ENCODE measurements around the gene PDS5B.
"Not testable (repeated sequence)": the region's sequence is repeated elsewhere in the genome, so short reads cannot be mapped to it uniquely, and the experiment has no call there.

The PDS5B gene

DNA sequence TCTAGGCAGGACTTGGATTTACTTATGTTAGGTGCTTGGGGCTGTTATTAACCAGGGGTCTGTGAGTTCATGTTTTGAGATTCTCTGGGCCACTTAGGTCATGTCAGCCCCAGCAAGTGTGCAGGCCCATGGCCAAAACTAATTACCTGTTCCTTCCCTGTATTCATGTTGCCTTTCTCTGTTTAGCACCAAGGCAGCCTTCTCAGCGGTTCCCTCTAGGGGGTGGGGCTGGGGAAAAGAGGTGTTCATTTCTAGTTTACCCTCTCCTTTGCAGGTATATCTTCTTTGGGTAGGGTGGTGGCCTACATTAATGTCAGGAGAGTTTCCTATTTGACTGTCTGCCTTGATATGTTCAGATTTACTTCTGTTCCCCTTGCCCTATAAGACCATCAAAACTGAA lies 61.7 kb downstream of the PDS5B start:
- DNase-seq (ENCODE audit: low read depth) = no peak

DNA sequence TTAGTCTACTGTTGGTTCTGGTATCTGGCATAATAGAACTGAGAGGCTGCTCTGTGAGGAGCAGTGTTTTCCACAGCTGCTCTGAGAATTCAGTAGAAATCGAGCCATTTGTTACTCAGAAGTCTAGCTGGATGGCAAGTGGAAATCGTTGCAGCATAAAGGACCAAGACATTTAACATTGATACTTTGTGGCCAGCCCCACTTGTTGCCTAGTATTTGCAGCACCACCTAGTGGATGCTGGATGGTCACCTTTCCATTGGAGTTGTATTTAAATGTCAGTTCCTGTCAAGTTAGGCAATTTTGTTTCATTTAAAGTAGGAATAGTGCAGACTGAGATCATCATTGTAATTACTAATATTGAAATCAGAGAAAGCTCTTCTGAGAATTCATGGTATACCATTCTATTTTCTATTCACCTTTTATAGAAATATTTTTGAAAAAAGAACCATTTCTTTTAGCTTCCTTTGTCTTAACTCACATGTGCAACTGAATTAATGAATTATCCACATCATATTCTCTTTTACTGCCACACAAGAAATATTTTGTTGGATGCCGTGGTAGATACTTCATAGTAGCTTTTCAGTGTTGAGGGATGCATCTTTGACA lies 64.6 kb downstream of the PDS5B start:
- peak; percentile 36 for DNase-seq (ENCODE audit: low read depth)

DNA sequence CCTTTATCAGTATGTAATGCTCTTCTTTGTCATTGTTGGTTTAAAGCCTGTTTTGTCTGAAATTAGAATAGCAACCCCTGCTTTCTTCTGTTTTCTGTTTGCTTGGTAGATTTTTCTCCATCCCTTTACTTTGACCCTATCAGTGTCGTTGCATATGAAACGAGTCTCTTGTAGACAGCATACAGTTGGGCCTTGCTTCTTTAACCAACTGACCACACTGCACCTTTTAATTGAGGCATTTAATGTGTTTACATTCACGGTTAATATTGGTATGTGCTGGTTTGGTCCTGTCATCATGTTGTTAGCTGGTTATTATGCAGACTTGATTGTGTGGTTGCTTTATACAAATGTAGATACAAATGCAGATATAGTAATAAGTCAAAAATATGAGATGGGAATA lies 71.1 kb downstream of the PDS5B start:
- no peak for DNase-seq (ENCODE audit: low read depth)

DNA sequence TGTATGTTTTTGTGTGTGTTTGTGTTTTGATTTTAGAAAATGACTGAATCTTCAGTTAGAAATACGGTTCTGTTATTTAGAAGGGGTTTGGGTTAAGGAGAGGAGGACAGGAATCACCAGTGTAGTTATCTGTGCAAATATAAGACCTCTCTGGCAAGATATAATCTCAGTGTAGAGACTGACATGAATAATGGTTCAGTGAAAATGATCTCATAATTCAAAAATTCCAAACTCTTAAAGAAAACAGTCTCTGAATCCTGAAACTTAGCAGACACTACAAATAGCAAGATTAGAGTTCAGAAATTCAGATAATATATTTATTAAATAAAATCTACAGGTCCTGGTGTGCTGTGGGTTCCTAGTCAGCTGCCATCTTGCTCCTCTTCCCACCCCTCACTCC lies 73.5 kb downstream of the PDS5B start:
- no peak for DNase-seq (ENCODE audit: low read depth)

DNA sequence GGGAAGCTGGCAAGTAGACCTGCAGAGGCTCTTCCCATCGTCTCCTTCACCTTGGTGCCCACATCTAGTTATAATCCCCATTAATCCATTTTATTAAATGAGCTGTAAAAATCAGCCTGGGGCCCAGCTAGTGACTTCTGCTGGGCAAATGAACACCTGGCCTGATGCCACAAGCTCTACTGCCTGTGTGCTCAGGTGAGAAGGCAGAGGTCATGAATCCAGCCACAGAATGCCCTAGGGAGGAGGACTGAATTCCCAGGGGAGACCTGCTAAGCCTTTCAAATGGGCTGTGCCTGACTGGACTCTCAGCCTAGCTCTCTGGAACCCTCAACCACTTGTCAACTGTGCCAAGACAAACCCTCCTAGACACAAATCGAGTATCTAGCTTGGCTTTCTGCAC lies 74.0 kb downstream of the PDS5B start:
- no peak for DNase-seq (ENCODE audit: low read depth)

DNA sequence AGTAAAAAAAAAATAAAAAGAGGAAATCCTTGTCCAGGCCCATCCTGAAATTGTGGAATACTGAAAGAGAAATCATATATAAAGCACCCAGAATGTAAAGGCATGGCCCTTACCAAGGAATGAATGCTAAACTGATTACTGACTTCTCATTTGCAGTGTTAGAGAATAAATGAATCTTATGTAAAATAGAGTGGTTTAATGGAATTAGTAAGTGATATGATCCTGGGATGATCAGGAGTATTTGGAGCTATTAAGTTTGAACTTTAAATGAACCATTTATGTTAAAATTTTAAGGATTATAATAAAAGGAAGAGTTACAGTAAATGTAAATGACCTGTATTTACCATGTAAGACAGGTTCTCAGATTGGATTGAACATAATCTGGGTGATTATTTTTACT lies 75.4 kb downstream of the PDS5B start:
- DNase-seq (ENCODE audit: low read depth) = no peak

DNA sequence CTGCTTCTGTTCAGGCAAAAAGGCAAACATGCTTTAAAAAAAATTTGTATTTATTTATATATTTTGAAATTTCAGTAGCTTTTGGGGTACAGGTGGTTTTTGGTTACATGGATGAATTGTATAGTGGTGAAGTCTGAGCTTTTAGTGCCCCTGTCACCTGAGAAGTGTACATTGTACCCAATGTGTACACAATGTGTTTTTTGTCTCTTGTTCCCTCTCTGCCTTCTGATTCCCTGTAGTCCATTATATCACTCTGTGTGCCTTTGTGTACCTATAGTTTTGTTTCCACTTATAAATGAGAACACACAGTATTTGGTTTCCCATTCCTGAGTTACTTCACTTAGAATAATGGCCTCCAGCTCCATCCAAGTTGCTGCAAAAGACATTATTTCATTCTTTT lies 77.4 kb downstream of the PDS5B start:
- DNase-seq (ENCODE audit: low read depth) = no peak

DNA sequence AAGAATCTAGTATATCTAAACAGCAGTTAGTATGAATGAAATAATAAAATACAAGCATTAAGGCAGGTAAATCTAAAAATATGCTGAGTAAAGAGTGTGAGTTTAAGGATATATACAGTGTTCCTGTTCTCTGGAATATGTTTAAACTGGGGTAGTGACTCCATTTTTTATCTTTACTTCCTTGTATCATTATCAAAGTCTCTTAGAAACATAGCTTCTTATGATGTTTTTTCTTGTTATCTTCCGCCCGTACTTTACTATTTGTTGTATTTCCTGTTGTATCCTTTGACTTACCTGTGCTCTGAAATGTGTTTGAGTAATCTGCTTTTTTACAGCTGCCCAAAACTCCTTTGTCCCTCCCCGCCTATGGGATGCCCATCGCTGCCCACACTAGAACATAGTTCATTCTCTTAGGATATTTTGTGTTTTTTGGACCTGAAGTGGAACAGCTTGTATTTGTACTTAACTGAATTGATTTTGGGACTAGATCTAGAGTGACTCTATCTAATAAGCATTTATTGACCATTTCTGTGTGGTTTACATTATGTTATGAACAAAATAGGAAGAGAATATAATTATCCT lies 80.8 kb downstream of the PDS5B start:
- DNase-seq (ENCODE audit: low read depth) = no peak

DNA sequence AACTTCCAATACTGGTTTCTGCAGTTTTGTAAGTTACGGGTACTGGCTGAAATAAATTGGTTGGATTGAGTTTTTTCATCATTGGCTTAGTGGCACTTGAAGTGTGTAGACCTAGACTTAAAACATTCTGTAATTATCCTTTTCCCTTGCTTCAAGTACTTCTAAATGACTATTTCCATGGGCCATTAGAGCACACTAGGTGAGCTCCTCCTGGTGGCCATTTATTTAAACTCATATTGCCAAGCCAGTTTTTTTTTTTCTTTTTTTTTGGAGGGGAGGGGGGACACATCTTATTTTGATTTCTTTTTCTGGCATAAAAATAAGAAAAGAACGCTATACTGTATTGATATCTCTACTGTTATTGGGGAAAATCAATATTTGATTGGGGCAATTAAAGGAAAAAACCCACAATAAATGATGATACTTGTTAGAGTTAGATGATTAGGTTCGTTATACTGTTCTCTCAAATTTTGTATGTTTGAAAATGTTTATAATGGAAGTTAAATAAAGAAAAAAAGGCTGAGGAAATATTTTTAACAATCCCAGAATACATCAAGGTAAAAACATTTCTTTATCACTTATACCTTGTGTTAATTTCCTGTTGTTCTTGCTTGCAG lies 82.9 kb downstream of the PDS5B start:
- DNase-seq (ENCODE audit: low read depth) = no peak

DNA sequence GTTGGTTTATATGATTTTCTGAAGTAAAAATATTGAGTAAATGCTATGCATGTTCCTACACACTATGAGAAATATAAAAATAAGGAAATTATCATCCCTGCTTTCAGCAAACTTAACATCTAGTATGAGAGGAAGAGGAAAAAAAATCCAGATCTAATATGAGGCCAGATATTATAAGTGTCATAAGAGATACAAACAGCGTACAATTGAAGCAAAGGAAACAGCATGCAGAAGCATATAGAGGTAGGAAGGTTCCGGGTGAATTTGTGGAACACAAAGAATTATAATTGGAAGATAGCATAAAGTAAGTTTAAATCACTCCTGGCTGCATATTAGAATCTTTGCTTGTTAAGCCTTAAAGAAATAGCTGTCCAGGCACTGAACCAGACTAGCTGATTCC lies 88.3 kb downstream of the PDS5B start:
- DNase-seq (ENCODE audit: low read depth) = no peak

DNA sequence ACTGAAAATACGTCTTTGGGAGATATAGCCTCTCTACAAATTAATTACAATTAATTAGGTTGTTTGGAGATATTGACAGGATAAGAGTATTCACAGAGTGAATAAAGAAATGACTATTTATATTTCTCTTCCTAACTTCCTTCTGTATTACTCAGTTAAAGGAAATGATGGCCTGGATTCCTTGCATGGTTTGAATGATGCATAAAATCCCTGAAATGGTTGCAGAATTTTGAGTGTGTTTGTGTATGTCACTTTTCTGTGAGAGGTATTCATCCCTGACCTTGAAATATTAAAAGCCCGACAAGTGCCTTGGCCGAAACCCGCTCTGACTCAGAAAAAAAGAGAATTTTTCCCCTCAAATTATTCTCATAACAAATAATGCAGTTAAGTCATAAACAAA lies 90.0 kb downstream of the PDS5B start:
- DNase-seq (ENCODE audit: low read depth) = no peak

DNA sequence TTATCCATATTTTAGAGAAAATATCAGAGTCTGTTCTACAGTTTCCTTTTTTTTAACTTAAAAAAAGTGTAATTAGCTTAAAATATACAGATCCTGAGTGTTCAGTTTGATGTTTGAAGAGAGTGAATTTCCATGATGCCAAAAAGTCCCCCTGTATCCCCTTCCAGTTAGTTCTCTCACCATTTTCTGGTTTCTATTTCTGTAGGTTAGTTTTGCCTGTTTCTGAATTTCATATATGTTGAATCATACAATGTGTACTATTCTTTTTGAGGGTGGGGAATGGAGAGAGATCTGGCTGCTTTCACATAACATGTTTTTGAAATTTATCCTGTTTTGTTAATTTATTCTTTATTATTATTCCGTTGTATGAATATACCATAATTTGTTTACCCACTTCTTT lies 95.9 kb downstream of the PDS5B start:
- no peak for DNase-seq (ENCODE audit: low read depth)

DNA sequence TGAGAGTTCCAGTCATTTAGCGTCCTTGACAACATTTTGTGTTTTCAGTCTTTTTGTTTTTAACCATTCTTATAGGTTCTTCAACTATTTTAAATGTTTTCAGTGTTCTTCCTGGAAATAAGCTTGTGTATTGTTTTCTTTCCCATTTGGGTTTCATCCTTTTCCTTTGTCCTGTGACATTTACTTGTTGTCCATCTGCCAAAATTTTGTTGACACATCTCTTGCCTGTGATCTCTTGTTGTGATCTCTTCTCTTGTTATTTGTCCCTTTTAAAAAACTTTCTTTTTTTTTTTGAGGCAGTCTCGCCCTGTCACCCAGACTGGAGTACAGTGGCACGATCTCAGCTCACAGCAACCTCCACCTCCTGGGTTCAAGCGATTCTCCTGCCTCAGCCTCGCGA lies 96.5 kb downstream of the PDS5B start:
- DNase-seq (ENCODE audit: low read depth) = no peak

DNA sequence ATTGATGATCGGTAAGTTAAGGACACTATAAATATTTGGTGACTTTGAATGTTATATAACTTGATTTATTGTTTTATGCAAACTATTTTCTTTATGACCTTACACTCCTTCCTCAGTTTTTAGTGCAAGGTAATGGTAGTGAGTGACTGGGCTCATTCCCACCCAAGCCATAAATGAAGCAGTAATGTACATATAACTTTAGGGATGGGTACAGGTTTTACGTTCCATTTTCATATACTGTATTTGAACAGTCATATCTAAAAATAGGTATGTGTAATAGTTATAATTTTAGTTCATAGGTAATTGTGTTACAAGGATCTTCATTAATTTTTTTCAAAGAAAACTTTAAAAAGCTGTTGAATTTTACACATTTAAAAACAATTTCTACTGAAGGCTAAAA lies 101.0 kb downstream of the PDS5B start:
- no peak for DNase-seq (ENCODE audit: low read depth)

DNA sequence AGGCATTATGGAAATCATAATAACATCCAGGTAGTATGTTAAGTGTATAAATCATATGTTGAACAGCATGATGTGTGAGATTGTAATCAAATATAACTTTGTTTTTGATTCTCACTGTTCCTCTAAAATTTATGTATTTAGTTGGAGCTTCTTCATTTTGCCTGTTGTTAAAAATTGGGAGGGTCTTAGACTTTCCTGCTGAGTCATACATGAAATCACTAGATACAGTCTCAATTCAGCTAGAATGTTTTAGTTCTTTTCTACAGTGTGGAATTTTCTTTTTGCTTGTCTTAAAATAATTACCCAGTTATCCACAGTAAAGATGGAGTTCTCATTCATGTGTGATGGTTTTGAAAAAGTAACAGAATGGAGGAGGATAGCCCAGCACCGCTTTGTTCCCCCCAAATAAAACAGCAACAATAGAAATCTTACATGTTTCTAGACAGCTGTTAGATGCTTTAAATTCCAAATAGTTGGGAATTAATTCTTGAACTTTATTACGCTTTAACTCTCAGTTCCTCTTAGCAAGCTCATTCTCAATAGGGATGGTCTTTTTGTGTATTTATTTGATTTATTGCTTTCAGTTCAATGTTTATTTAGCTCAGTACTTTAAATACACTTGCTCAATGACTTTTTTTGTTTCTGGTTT lies 109.5 kb downstream of the PDS5B start:
- DNase-seq (ENCODE audit: low read depth) = no peak

DNA sequence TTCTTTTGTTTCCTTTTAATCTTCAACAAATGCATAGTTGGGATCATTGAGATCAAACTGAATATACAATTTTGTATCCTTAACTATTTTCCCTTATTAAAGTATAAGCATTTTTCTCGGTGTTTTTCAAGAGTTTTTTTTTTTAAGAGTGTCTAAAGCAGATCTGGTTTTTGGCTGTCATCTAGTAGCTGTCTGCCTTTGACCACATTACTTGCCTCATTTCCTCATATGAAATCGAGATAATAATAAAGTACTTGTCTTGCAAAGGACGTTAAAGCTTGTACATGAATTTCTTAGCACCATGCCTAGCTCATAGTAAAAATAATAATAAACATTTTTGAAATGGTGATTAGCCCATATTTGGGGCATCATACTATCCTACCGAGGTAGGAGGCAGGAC lies 121.2 kb downstream of the PDS5B start:
- DNase-seq (ENCODE audit: low read depth) = no peak

DNA sequence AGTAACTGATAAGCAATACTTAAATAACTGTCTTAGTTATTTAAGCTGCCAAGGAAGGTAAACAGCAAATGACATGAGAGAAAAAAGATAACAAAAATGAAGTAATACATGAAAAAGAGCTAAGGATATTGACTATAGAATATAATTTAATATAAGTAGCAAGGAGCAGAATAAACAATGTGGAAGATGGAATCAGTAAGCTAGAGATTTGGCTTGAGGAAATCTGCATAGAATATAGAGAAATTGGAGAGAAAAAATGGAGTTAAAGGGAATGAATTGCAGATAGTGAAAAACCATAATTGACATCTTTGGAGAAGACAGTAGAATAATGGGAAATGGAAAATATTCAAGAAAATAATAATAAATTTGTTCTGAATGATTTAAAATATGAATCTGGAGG lies 127.1 kb downstream of the PDS5B start:
- no peak for DNase-seq (ENCODE audit: low read depth)

DNA sequence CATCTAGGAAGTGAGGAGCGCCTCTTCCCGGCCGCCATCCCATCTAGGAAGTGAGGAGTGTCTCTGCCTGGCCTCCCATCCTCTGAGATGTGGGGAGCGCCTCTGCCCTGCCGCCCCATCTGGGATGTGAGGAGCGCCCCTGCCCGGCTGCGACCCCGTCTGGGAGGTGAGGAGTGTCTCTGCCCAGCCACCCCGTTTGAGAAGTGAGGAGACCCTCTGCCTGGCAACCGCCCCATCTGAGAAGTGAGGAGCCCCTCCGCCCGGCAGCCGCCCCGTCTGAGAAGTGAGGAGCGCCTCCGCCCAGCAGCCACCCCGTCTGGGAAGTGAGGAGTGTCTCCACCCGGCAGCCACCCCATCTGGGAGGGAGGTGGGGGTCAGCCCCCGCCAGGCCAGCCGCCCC lies 129.9 kb downstream of the PDS5B start:
- not testable (repeated sequence) for DNase-seq (ENCODE audit: low read depth)

DNA sequence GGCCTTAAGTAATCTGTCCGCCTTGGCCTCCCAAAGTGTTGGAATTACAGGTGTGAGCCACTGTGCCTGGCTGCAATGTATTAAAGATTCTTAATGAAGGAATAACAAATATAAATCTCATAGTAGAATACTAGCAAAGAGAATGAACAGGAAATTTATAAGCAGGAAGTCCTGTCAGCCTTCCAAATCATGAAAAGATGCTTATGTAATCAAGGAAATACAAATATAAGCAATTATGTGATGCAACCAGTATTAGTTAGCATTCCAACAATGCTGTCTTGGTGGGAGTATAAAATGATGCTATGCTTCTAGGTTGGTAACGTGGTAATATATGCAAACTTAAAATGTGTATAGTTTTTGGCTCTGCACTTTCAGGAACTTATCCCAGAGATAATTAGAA lies 133.8 kb downstream of the PDS5B start:
- DNase-seq (ENCODE audit: low read depth) = no peak

DNA sequence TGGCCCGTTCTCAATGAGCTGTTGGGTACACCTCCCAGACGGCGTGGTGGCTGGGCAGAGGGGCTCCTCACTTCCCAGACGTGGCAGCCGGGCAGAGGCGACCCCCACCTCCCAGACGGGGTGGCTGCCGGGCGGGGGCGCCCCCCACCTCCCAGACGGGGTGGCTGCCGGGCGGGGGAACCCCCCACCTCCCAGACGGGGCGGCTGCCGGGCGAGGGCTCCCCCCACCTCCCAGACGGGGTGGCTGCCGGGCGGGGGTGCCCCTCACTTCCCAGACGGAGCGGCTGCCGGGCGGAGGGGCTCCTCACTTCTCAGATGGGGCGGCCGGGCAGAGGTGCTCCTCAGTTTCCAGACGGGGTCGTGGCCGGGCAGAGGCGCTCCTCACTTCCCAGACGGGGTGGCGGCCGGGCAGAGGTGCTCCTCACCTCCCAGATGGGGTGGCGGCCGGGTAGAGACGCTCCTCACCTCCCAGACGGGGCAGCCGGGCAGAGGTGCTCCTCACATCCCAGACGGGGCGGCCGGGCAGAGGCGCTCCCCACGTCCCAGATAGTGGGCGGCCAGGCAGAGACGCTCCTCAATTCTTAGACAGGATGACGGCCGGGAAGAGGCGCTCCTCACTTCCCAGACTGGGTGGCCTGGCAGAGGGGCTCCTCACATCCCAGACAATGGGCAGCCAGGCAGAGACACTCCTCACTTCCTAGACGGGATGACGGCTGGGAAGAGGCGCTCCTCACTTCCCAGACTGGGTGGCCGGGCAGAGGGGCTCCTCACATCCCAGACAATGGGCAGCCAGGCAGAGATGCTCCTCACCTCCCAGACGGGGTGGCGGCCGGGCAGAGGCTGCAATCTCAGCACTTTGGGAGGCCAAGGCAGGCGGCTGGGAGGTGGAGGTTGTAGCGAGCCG lies 135.1 kb downstream of the PDS5B start:
- not testable (repeated sequence) for DNase-seq (ENCODE audit: low read depth)

DNA sequence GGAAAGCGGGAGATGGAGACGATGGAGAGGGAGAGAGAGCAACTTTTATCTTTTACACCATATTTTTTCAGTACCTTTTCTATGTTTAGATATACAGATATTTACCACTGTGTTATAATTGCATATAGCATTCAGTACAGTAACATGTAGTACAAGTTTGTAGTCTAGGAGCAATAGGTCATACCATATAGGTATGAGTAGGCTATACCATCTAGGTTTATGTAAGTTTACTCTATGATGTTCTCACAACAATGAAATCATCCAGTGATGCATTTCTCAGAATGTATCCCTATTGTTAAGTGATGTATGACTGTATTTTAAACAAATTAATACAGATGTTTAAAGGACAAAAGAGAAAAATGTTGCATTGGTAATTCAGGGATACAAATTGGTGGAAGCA lies 136.1 kb downstream of the PDS5B start:
- no peak for DNase-seq (ENCODE audit: low read depth)

DNA sequence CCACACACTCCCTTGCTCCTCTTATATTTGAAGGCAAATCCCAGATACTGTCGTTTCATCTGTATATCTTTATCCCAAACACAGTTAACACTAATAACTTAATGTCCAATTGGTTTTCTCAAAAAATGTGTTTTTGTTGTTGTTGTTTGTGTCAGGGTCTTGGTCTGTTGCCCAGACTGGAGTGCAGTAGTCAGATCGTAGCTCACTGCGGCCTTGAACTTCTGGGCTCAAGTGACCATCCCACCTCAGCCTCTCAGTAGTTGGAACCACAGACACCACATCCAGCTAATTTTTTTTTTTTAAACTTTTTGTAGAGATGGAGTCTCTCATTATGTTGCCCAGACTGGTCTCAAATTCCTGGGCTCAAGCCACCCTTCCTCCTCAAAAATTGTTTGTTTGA lies 137.7 kb downstream of the PDS5B start:
- DNase-seq (ENCODE audit: low read depth) = no peak

Measured in activated gamma-delta T cell treated with anti-CD3 and anti-CD28 coated beads, Interleukin-2, amount 50 U/mL, for 16 hours (primary cell).